B cell (primary cell): ENCODE measurements around the gene SLC25A38.

Experiments
- CTCF ChIP-seq: fragments of 200-600 bp; IDR thresholded peaks from one replicate; pipeline ENCODE4 v1.8.0; 2022; ENCODE audit warnings: antibody characterized with exemption, mild to moderate bottlenecking
- EZH2 ChIP-seq: IDR thresholded peaks from 2 replicates; pipeline ENCODE4 v1.6.1; 2012; ENCODE audit warnings: borderline replicate concordance, low read depth, mild to moderate bottlenecking, moderate library complexity, low read length; ENCODE audit not compliant: insufficient read depth, poor library complexity, severe bottlenecking

GRCh38 chr3:39405687-39406367 lies 22.7 kb downstream of the SLC25A38 start:
- TF ChIP-seq CTCF (no peak), EZH2 (no peak)
